Natural killer cell treated with Interleukin-12 subunit alpha and Interleukin-12 subunit beta and Interleukin-15 and Interleukin-18, amount 100 ng/mL, for 72 hours (primary cell): ENCODE results near the gene LIN37. TPM values are rescaled to one million over a fixed set of nuclear protein-coding genes. Genes with fewer than 3 reads are reported as not detected.
"Not testable (repeated sequence)": the region's sequence is repeated elsewhere in the genome, so short reads cannot be mapped to it uniquely, and the experiment has no call there.

Experiments
- ATAC-seq, 2 donors: fragments of 150-1000 bp; cut with Tn5 transposase in 1 of 2; sonication (Bioruptor Pico), chemical (Tn5 transposase) in 1 of 2; 2 replicates each; pipeline ENCODE4 v1.10.0; 2021
- DNase-seq: peaks from one replicate; pipeline ENCODE4 v3.0.0; 2022; ENCODE audit warnings: low spot score
- H3K27ac Mint-ChIP-seq, 2 donors: 1 replicate in 1 of 2; 2 replicates in 1 of 2; pipeline ENCODE4 v1.8.0; 2022; ENCODE audit warnings: mixed read lengths in 2 of 2, mild to moderate bottlenecking in 1 of 2, moderate library complexity in 1 of 2
- H3K27me3 Mint-ChIP-seq, 2 donors: 1 replicate in 1 of 2; 2 replicates in 1 of 2; pipeline ENCODE4 v1.8.0; 2022; ENCODE audit warnings: mixed read lengths in 2 of 2
- H3K36me3 Mint-ChIP-seq: one replicate; pipeline ENCODE4 v1.8.0; 2022; ENCODE audit warnings: mixed read lengths
- H3K4me1 Mint-ChIP-seq, 2 donors: 1 replicate in 1 of 2; 2 replicates in 1 of 2; pipeline ENCODE4 v1.8.0; 2022; ENCODE audit warnings: low read depth in 2 of 2, mixed read lengths in 2 of 2, mild to moderate bottlenecking in 1 of 2
- H3K4me3 Mint-ChIP-seq: one replicate; pipeline ENCODE4 v1.8.0; 2022; ENCODE audit warnings: mixed read lengths
- H3K9me3 Mint-ChIP-seq: 2 replicates; pipeline ENCODE4 v1.8.0; 2022; ENCODE audit warnings: mixed read lengths
- total RNA-seq, 2 donors: library from RNA; stranded (reverse); gene quantifications; one replicate each; pipeline ENCODE4 v1.2.3, GENCODE V29; 2022

The LIN37 gene
- total RNA-seq, 2 donors from 2014 or later, result 9.6 to 24.7 TPM

DNA sequence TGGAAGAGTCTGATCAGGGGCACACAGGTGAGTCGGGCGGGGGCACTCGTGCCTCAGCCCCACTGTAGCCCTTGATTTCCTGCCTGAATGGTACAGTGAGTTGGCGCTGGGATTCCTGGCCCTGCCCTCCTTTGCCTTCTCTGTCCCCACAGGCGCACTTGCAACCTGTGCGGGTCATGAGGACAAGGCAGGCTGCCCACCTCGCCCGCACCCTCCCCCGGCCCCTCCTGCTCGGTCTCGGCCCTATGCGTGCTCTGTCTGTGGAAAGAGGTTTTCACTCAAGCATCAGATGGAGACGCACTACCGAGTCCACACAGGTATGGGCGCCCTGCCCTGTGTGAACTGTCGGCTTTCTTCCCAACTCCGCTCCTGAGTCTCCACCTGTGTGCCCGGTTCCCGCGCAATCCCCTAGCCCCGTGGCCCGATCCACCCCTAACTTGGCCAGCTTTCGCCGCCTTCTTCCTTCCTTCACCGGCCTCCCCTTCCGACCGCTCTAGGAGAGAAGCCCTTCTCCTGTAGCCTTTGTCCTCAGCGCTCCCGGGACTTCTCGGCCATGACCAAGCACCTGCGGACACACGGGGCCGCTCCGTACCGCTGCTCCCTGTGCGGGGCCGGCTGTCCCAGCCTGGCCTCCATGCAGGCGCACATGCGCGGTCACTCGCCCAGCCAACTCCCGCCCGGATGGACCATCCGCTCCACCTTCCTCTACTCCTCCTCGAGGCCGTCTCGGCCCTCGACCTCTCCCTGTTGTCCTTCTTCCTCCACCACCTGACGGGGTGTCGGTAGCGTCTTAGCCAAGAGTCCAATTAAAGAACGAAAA is 32.2 kb upstream of the LIN37 start:
- no peak for ATAC-seq
- Mint-ChIP-seq H3K9me3 (no peaks in the 10 kb centered on the region), H3K4me3 (peak overlapping the region; percentile 98), H3K27me3 (no peaks in the 10 kb centered on the region), H3K27ac (peak overlapping the region; percentile 96 to 99), H3K4me1 (peaks cover 53 to 54% of the 10 kb centered on the region in 2 donors), H3K36me3 (peaks cover 31% of the 10 kb centered on the region)
- DNase-seq, result no peak

- peak; percentile 80 to 89 for ATAC-seq
- H3K9me3 Mint-ChIP-seq, result no peaks in the 10 kb centered on the region
- H3K27me3 Mint-ChIP-seq, result no peaks in the 10 kb centered on the region
- peaks cover 52 to 53% of the 10 kb centered on the region in 2 donors for H3K4me1 Mint-ChIP-seq
- peaks cover 31% of the 10 kb centered on the region for H3K36me3 Mint-ChIP-seq
- peak; percentile 93 for DNase-seq
- H3K4me3 Mint-ChIP-seq, result peak overlapping the region; percentile 98
- peak overlapping the region; percentile 96 to 99 for H3K27ac Mint-ChIP-seq
These were observed 31.3 kb upstream of the LIN37 start for GRCh38 chr19:35716801-35717664.

DNA sequence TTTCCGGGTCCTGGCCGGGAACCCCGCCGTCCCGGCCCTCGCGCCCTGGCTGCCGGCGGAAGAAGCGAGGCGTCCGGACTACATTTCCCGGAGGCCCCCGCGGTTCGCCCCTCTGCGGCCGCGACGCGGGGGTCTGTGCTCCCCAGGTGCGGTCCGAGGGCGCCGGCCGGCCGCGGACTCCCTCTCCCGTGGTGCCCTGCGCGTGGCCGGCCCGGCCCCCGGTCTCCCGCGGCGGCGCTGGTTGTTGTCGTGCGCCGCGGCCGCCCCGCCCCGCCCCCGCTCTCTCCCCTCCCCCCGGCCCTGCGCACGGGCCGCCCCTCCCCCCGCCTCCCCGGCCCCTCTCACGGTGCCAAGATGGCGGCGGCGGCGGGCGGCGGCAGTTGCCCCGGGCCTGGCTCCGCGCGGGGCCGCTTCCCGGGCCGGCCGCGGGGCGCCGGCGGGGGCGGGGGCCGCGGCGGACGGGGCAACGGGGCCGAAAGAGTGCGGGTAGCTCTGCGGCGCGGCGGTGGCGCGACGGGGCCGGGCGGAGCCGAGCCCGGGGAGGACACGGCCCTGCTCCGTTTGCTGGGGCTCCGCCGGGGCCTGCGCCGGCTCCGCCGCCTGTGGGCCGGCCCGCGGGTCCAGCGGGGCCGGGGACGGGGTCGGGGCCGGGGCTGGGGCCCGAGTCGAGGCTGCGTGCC is 30.6 kb upstream of the LIN37 start, which contains the start of gene KMT2B:
Gene KMT2B, plus strand, starts transcription at position 339 of the 680 bp plus-strand sequence. Its CDS starts 16 bp downstream, at position 355.
- peak; percentile 97 for DNase-seq
- ATAC-seq, result peak in 1 of 2 donors; percentile 71
- H3K27ac Mint-ChIP-seq, result peak within 1 kb of the TSS; percentile 96 to 99

GRCh38 chr19:35718345-35719041 is 29.9 kb upstream of the LIN37 start:
- peaks cover 40 to 51% of the 10 kb centered on the region in 2 donors for H3K4me1 Mint-ChIP-seq
- no peaks in the 10 kb centered on the region for H3K9me3 Mint-ChIP-seq
- ATAC-seq (peak in 1 of 2 donors; percentile 11), DNase-seq (peak; percentile 72)
- peak overlapping the region; percentile 80 to 86 for H3K27ac Mint-ChIP-seq
- peaks cover 34% of the 10 kb centered on the region for H3K36me3 Mint-ChIP-seq
- H3K27me3 Mint-ChIP-seq, result no peaks in the 10 kb centered on the region
- peak overlapping the region; percentile 87 for H3K4me3 Mint-ChIP-seq

More for the DNA sequence above, 30.6 kb upstream of the LIN37 start, which contains the start of gene KMT2B:
- Mint-ChIP-seq H3K4me3 (peak within 1 kb of the TSS; percentile 98), H3K36me3 (peaks cover 31% of the 10 kb centered on the region), H3K4me1 (peaks cover 44 to 53% of the 10 kb centered on the region in 2 donors), H3K27me3 (no peaks in the 10 kb centered on the region), H3K9me3 (no peaks in the 10 kb centered on the region)

GRCh38 chr19:35719402-35720162 is 28.8 kb upstream of the LIN37 start:
- H3K4me1 Mint-ChIP-seq, result peaks cover 29 to 45% of the 10 kb centered on the region in 2 donors
- H3K36me3 Mint-ChIP-seq, result peaks cover 27% of the 10 kb centered on the region
- DNase-seq, result no peak
- no peak for ATAC-seq
- H3K27me3 Mint-ChIP-seq, result no peaks in the 10 kb centered on the region
- H3K27ac Mint-ChIP-seq, result peak overlapping the region; percentile 80 to 86
- no peaks in the 10 kb centered on the region for H3K9me3 Mint-ChIP-seq
- peak overlapping the region; percentile 87 for H3K4me3 Mint-ChIP-seq

- no peaks in the 10 kb centered on the region for H3K27me3 Mint-ChIP-seq
- no peak for DNase-seq
- no peak for ATAC-seq
- peak overlapping the region; percentile 69 for H3K4me3 Mint-ChIP-seq
- H3K36me3 Mint-ChIP-seq, result peaks cover 22% of the 10 kb centered on the region
- H3K4me1 Mint-ChIP-seq, result peaks cover 24 to 40% of the 10 kb centered on the region in 2 donors
- no peaks in the 10 kb centered on the region for H3K9me3 Mint-ChIP-seq
- peak overlapping the region; percentile 53 to 80 for H3K27ac Mint-ChIP-seq
These were observed 28.2 kb upstream of the LIN37 start for GRCh38 chr19:35720163-35720524.

- H3K36me3 Mint-ChIP-seq, result peaks cover 22% of the 10 kb centered on the region
- ATAC-seq (no peak), DNase-seq (no peak)
- peaks cover 23 to 40% of the 10 kb centered on the region in 2 donors for H3K4me1 Mint-ChIP-seq
- H3K4me3 Mint-ChIP-seq, result no peak overlapping the region
- H3K27ac Mint-ChIP-seq, result peak overlapping the region; percentile 54 to 80
- H3K27me3 Mint-ChIP-seq, result no peaks in the 10 kb centered on the region
- H3K9me3 Mint-ChIP-seq, result no peaks in the 10 kb centered on the region
These were observed 27.7 kb upstream of the LIN37 start for GRCh38 chr19:35720648-35721047.

DNA sequence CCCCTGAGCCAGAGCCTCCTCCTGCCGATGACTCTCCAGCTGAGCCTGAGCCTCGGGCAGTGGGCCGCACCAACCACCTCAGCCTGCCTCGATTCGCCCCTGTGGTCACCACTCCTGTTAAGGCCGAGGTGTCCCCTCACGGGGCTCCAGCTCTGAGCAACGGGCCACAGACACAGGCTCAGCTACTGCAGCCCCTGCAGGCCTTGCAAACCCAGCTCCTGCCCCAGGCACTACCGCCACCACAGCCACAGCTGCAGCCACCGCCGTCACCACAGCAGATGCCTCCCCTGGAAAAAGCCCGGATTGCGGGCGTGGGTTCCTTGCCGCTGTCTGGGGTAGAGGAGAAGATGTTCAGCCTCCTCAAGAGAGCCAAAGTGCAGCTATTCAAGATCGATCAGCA is 27.0 kb upstream of the LIN37 start:
- Mint-ChIP-seq H3K9me3 (no peaks in the 10 kb centered on the region), H3K27ac (peak overlapping the region in 1 of 2 donors; percentile 54), H3K36me3 (peaks cover 24% of the 10 kb centered on the region), H3K27me3 (no peaks in the 10 kb centered on the region), H3K4me3 (no peak overlapping the region), H3K4me1 (peaks cover 20 to 41% of the 10 kb centered on the region in 2 donors)
- ATAC-seq (no peak), DNase-seq (no peak)

DNA sequence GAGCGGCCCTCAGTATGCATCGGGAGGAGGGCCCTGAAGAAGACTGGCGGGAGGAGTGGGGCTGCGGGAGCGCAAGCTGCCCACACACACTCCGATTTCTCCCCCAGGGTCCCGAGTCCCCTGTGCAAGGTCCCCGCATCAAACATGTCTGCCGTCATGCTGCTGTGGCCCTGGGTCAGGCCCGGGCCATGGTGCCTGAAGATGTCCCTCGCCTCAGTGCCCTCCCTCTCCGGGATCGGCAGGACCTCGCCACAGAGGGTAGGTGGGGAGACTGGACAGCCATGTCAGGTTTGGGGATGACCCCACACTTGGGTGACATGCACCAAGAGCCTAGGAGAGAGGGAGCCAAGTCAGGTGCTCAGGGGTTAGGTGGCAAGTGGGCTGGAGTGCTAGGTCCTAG is 25.9 kb upstream of the LIN37 start:
- Mint-ChIP-seq H3K9me3 (no peaks in the 10 kb centered on the region), H3K4me1 (peaks cover 15 to 35% of the 10 kb centered on the region in 2 donors), H3K36me3 (peaks cover 19% of the 10 kb centered on the region), H3K27me3 (no peaks in the 10 kb centered on the region), H3K4me3 (no peak overlapping the region), H3K27ac (peak overlapping the region in 1 of 2 donors; percentile 50)
- ATAC-seq (no peak), DNase-seq (no peak)

- H3K9me3 Mint-ChIP-seq, result no peaks in the 10 kb centered on the region
- DNase-seq (no peak), ATAC-seq (no peak)
- peaks cover 15 to 35% of the 10 kb centered on the region in 2 donors for H3K4me1 Mint-ChIP-seq
- peaks cover 19% of the 10 kb centered on the region for H3K36me3 Mint-ChIP-seq
- H3K27me3 Mint-ChIP-seq, result no peaks in the 10 kb centered on the region
- no peak overlapping the region for H3K27ac Mint-ChIP-seq
- H3K4me3 Mint-ChIP-seq, result no peak overlapping the region
These were observed 25.5 kb upstream of the LIN37 start for GRCh38 chr19:35722897-35723296.

DNA sequence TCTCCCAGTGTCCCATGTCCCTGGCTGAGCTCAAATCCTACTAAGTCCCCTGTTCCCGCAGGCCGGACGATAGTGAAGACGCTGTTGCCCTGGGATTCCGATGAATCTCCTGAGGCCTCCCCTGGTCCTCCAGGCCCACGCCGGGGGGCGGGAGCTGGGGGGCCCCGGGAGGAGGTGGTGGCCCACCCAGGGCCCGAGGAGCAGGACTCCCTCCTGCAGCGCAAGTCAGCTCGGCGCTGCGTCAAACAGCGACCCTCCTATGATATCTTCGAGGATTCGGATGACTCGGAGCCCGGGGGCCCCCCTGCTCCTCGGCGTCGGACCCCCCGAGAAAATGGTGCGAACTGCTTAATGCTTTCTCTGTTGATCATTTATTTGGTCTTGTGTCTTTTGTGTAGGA is 24.7 kb upstream of the LIN37 start:
- Mint-ChIP-seq H3K4me3 (no peak overlapping the region), H3K27ac (peak overlapping the region in 1 of 2 donors; percentile 68)

GRCh38 chr19:35724132-35724531 is 24.2 kb upstream of the LIN37 start:
- peak overlapping the region in 1 of 2 donors; percentile 68 for H3K27ac Mint-ChIP-seq
- not testable (repeated sequence) for H3K4me3 Mint-ChIP-seq
- peaks cover 19% of the 10 kb centered on the region for H3K36me3 Mint-ChIP-seq

More for the DNA sequence above, 24.7 kb upstream of the LIN37 start:
- Mint-ChIP-seq H3K4me1 (peaks cover 15 to 43% of the 10 kb centered on the region in 2 donors), H3K9me3 (no peaks in the 10 kb centered on the region), H3K36me3 (peaks cover 19% of the 10 kb centered on the region), H3K27me3 (no peaks in the 10 kb centered on the region)
- ATAC-seq (no peak), DNase-seq (no peak)

More at GRCh38 chr19:35724132-35724531, 24.2 kb upstream of the LIN37 start:
- not testable (repeated sequence) for DNase-seq, ATAC-seq, H3K27me3 Mint-ChIP-seq, H3K9me3 Mint-ChIP-seq
- H3K4me1 Mint-ChIP-seq, result peaks cover 15 to 41% of the 10 kb centered on the region in 2 donors
